ENCODE measurements around the gene ACAA2.

Gene ACAA2

GRCh38 chr18:49834258-49834657 lies 20.9 kb upstream of the ACAA2 start:
- TF ChIP-seq, protein P1, sequence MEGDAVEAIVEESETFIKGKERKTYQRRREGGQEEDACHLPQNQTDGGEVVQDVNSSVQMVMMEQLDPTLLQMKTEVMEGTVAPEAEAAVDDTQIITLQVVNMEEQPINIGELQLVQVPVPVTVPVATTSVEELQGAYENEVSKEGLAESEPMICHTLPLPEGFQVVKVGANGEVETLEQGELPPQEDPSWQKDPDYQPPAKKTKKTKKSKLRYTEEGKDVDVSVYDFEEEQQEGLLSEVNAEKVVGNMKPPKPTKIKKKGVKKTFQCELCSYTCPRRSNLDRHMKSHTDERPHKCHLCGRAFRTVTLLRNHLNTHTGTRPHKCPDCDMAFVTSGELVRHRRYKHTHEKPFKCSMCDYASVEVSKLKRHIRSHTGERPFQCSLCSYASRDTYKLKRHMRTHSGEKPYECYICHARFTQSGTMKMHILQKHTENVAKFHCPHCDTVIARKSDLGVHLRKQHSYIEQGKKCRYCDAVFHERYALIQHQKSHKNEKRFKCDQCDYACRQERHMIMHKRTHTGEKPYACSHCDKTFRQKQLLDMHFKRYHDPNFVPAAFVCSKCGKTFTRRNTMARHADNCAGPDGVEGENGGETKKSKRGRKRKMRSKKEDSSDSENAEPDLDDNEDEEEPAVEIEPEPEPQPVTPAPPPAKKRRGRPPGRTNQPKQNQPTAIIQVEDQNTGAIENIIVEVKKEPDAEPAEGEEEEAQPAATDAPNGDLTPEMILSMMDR (conservative IDR thresholded peaks at IDR 0.05; ENCODE audit: low read depth) = no peak
- DNase-seq (ENCODE audit: low spot score) = no peak
- peak overlapping the region; percentile 52; the same call in 1 of the 2 replicates for H3K27ac ChIP-seq
- POLR2A ChIA-PET (ENCODE audit: low non-redundant PET) = no interaction called here
- CTCF ChIA-PET = interaction anchor here (0.6 kb wide), 1 partner anchor 176 kb away, joined by 4 read pairs; no protein-coding TSS in a partner anchor

DNA sequence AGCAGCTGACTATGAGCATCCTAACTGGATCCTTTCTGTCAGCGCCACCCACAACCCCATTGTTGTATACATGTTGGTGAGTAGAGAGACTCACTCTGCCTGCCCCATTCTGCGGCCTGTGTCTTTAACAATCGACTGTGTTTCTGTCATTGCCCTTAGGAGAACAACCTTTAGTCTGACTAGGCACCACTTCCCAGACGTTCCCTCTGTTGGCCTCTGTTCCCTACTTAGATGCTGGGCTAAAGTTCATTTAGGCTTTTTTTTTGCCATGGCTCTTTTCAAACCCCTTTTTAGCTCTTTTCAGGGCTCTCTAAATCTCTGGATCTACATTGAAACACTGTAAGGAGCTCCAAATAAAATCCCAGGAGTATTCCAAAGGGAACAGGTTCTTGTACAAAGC lies 20.5 kb upstream of the ACAA2 start:
- DNase-seq (ENCODE audit: low spot score) = no peak
- ChIA-PET CTCF (interaction anchor here (0.6 kb wide), 1 partner anchor 177 kb away, joined by 4 read pairs; no protein-coding TSS in a partner anchor), POLR2A (ENCODE audit: low non-redundant PET) (no interaction called here)
- H3K27ac ChIP-seq = no peak overlapping the region
- TF ChIP-seq, protein P1 (conservative IDR thresholded peaks at IDR 0.05; ENCODE audit: low read depth) = no peak

DNA sequence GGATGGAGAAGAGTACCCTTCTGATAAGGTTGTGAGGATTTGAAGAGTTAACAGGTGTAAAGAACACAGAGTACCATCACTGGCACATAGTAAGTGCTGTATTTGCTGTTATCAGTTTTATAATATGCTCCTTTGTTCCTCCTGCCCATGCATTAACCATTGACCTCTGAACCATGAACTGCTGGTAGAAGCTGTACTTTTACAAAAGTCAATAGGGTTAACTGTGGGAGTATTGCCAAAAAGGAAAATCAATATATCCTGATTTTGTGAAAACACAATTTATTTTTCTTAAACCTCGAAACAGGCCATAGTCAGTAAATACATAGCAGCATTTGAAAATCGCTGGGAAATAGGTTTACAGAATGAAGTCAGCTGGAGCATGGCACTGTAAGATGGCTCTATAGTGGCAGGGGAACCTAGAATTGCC lies 18.9 kb upstream of the ACAA2 start:
- H3K27ac ChIP-seq = no peak overlapping the region
- TF ChIP-seq, protein P1 (conservative IDR thresholded peaks at IDR 0.05; ENCODE audit: low read depth) = no peak
- ChIA-PET CTCF (no interaction called here), POLR2A (ENCODE audit: low non-redundant PET) (no interaction called here)
- no peak for DNase-seq (ENCODE audit: low spot score)

GRCh38 chr18:49827996-49828395 lies 14.7 kb upstream of the ACAA2 start:
- ChIA-PET CTCF (no interaction called here), POLR2A (ENCODE audit: low non-redundant PET) (no interaction called here)
- no peak for DNase-seq (ENCODE audit: low spot score)
- no peak overlapping the region for H3K27ac ChIP-seq
- TF ChIP-seq, protein P1 (conservative IDR thresholded peaks at IDR 0.05; ENCODE audit: low read depth) = no peak

DNA sequence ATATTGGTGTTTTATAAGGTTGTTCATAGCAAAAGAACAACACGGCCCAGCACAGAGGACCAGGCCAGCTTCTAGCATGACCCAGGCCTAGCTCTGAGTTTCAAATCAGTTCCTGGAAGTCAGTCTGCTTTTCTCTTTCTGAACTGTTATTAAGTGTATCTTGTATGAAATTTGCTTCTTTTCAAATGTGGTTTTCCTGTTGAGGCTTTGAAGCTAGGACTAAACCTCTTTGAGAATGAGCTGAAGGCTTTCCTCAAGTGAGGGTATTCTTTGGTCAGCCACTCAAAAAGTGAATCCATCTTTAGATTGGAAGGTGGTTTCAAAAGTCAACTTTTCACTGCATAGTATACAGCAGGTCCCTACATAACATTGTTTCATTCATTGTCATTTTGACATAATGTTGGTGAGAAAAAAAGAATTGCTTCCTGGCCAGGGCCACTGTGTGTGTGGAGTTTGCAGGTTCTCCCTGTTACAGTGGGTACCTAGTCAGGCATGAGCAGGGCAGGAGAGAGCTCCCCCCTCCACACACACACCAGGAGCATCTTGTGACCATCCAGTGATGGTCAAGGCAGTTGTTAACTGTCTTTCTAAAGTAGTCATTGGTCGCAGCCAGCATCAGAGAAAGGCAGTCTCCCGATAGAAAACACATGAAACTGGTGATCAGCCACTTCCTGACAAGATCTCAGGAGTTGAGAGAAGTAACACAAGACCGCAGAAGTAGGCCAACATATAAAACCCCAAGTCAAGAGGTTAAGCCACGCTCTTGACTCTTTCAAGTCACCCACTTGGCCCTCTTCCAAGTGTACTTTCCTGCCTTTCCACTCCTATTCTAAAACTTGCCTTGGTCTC lies 6.7 kb upstream of the ACAA2 start:
- ChIA-PET CTCF (no interaction called here), POLR2A (ENCODE audit: low non-redundant PET) (no interaction called here)
- no peak overlapping the region for H3K27ac ChIP-seq
- no peak for DNase-seq (ENCODE audit: low spot score)
- TF ChIP-seq, protein P1 (conservative IDR thresholded peaks at IDR 0.05; ENCODE audit: low read depth) = no peak

DNA sequence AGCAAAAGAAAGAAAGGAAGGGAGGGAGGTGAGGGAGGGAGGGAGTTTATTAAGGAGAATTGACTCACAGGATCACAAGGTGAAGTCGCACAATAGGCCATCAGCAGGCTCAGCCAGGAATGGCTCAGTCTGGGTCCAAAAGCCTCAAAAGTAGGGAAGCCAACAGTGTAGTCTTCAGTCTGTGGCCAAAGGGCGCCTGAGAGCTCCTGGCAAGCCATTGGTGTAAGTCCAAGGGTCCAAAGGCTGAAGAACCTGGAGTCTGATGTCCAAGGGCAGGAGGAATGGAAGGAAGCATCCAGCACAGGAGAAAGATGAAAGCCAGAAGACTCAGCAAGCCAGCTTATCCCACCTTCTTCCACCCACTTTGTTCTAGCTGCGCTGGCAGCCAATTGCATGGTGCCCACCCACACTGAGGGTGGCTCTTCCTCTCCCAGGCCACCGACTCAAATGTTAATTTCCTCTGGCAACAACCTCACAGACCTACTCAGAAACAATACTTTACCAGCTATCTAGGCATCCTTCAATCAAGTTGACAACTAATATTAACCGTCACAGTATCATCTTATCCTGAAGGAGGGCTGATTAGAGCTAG lies 5.8 kb upstream of the ACAA2 start:
- TF ChIP-seq, protein P1 (conservative IDR thresholded peaks at IDR 0.05; ENCODE audit: low read depth) = no peak
- DNase-seq (ENCODE audit: low spot score) = no peak
- ChIA-PET POLR2A (ENCODE audit: low non-redundant PET) (no interaction called here), CTCF (interaction anchor here (0.7 kb wide), 1 partner anchor 161 kb away, joined by 3 read pairs; no protein-coding TSS in a partner anchor)
- H3K27ac ChIP-seq = no peak overlapping the region

Measured in RWPE1 (cell line).